Measurements from ENCODE around the gene DPY19L1.
"Not testable (repeated sequence)": the region's sequence is repeated elsewhere in the genome, so short reads cannot be mapped to it uniquely, and the experiment has no call there.

Gene DPY19L1

DNA sequence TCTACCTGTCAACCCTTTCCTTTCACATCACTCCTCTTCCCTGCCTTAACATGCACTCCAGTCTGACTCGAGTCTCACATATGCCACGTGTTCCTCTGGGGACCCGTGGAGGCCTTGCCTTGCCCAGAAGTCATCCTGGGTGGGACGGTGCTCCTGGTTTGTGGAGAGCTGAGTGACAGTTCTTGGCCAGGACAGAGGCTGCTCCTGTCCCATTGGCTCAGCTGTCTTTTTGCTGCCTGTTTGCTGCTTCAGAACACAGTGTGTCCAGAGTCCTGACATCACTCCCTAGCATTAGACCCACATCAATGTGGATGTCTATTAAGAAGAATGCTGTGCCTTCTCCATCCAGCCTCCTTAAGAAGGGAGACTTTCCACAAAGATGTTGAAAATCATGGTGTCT, 116.8 kb downstream of the DPY19L1 start:
- not testable (repeated sequence) for DNase-seq

DNA sequence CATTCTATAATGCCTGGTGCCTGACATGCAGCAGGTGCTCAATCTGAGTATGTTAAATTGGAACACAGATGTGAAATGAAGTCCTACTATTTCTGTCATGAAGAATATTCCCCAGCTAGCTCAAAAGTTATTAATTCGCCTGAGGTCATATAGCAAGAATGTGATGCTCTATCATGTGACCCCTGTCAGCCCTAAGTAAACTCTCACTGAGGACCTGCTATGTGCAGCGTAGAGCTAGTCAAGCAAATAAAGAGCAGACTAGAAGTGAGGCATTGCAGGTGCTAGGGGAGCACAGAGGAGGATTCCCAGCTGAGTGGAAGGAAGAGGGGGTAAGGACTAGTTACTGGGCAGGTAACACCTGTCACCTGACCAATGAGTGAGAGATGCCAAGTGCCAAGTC, 118.2 kb downstream of the DPY19L1 start:
- DNase-seq: not testable (repeated sequence)

DNA sequence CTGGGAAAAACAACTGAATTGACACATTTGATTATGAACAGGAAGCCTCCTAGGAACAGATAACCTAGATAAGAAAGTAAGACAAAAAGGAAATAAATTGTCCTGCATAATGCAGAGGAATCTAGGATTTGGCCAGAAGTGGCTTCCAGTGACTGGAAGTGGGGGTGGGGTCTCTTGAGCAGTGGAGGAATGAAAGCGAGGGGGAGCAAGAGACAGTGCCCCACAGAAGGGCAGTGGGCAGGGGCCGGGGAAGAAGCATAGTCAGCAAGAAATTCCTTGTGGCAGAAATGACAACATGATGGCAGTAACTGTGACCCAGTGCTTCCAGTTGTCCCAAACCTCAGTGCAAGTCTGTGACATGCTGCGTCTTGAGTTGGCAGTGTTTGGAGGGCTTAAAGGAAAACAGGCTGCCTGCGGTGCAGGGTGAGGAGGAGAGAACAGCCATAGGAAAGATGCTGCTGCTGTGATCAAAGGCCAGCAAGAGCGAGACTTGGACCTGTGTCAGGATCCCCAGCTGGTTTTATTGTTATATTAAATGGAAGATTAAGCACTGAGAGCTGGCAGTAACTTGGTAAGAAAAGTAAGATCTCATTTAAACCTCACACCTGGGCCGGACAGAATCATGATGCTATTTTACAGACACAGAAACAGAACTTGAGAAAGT, 119.0 kb downstream of the DPY19L1 start:
- DNase-seq: not testable (repeated sequence)

DNA sequence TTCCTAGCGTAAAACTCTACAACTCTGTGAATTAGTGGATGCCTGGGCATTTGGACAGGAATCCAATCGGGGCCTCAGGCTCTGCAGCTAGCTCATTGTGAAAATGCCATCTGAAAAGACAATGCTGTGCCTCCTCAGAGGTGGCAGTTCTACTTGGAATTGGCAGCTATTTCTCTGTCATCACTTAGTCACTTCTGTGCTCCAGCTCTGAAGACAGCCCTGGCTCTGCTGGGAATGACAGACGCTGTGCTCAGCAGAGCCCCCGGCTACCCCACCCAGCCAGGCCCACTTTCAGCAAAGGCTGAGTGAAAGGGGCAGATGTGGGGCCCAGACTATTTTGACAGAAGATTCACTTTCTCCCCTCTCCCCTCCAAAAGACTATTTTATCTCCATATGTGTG, 119.8 kb downstream of the DPY19L1 start:
- DNase-seq: not testable (repeated sequence)

DNA sequence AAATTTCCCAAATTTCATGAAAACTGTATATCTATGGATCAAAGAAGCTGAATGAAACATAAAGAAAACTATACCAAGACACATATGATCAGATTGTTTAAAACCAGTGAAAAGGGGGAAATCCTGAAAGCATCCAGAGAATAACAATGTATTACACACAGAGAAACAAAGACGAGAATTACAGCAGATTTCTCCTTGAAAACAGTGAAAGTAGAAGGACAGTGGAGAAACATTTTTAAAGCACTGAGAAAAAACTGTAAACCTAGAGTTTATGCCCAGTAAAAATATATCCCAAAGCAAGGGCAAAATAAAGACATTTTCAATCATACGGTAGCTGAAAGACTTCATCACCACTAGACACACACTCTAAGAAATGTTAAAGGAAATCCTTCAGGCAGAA, 121.0 kb downstream of the DPY19L1 start:
- DNase-seq: no peak

DNA sequence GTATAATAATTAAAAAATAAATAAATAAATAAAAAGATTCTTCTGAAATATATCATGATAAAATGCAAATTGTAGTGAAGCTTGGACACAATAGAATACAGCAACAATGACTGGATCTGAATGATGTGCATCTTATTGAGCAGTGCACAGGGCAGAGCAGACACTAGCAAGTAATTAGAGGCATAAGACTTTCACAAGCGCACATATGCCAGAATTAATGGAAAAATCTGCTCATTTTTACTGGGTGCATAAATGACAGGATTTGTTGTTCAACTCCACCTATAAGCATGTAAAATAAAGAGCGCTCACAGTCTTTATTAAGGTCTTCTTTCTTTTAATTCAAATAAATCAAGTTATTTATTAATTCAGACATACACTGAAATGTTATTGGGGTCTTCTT, 125.0 kb downstream of the DPY19L1 start:
- DNase-seq: no peak

DNA sequence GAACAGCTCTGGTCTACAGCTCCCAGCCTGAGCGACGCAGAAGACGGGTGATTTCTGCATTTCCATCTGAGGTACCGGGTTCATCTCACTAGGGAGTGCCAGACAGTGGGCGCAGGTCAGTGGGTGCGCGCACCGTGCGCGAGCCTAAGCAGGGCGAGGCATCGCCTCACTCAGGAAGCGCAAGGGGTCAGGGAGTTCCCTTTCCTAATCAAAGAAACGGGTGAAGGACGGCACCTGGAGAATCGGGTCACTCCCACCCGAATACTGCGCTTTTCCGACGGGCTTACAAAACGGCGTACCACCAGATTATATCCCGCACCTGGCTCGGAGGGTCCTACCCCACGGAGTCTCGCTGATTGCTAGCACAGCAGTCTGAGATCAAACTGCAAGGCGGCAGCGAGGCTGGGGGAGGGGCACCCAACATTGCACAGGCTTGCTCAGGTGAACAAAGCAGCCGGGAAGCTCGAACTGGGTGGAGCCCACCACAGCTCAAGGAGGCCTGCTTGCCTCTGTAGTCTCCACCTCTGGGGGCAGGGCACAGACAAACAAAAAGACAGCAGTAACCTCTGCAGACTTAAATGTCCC, 130.9 kb downstream of the DPY19L1 start:
- peak; percentile 6 for DNase-seq

DNA sequence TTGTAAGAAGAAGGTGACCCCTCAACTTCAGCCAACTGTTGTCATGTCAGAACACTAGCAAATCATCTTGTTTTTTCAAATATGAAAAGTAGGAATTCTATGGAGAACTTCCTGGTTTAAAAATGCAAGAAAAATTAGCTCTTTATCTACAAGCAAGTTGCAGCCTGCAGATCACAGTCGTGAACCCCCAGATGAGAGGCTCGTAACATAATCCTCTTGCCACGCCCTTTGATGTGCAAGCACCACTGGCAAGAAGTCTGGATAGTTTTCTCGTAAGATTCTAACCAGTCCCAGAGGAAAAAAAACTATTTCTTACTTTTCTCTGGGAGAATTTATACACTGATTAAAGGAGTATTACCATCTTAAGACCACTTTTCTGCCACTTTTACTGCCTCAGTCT, 132.3 kb downstream of the DPY19L1 start:
- DNase-seq: no peak

DNA sequence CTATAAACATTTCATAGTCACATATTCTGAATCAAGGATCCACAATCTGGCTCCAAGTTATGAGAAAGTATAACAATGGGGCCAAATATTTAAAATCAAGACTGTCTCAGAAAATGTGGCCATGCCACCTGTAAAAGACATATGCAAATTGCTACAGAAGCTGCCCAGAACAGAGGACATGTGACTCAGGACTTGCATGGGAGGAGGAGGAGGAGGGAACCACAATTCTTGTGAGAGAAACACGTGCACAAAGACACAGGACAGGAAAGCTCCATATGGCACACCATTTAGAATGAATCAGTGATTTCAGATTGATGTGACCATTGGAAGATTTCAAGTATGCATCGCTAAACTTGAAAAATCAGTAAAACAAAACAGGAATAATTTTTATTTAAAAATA, 133.4 kb downstream of the DPY19L1 start:
- DNase-seq: not testable (repeated sequence)

DNA sequence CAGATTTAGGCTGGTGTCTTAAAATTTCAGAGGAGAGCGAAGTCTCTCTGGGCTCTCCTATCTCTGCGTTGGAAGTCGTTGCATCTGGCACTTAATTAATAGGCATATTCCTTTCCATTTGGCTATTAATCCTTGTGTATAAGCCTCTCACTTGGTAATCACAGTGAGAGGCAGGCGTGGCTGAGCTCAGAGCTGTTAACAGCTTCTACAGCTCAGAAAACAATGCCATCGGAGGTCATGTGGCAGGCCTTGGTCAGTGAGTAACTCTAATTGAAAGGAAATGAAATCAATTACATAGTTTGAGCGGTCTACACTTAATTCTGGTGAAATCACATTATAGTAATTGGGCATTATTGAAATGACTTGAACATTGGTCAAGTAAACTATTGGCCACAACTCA, 135.1 kb downstream of the DPY19L1 start:
- no peak for DNase-seq

DNA sequence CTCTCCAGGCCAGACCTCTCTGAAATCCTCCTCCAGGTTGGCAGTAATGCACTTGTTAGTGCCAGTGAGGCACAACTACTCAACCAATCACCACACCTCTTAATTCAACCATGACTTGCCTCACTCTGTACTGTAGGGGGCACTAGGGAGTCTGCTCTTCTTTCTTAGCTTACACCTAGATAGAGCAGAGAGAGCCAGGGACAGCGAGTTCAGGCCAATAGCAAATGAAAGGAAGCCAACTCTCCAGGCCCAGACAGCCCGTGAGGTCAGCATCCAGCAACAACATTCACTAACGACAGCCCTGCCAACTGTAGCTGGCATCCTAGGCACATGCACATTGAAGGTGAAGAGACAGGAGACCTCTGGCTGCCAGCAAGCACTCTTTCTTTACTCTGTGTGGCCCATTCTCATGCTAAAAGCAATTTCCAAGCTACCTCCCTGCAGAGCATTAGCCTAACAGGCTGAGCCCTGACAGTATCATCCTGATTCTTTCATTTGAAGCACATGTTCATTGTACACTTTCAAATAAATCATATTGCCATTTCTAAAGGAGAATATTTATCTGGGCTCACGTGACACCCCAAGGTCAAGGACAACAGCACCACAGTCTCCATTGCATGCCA, 136.3 kb downstream of the DPY19L1 start:
- no peak for DNase-seq

DNA sequence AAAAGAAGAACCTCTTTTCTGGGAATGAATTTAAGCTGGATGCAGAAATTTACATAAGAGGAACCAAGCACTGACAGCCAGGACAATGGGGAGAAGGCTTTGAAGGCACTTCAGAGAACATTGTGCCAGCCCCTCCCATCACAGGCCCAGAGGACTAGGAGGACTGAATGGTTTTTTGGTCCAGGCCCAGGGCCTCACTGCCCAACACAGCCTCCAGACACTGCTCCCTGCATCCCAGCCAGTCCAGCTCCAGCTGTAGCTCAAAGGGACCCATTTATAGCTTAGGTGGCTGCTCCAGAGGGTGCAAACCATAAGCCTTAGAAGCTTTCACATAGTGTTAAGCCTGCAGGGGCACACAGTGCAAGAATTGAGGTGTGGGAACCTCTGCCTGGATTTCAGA, 142.1 kb downstream of the DPY19L1 start:
- no peak for DNase-seq

DNA sequence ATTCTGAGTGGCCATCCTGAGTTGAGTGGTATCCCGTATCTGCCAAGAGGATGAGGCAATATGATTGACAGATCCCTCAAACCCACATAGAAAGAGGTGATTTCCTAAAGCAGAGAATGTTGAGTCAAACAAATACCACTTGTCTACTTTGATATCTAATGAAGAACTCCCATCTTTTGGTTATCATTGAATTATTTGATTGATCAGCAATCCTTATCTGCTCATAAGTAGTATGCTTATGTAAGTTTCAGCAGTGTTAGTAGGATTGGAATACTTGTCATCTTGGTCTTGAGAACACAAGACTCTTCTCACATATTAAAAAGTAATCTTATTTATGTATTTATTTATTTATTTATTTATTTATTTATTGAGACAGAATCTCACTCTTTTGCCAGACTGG, 147.3 kb downstream of the DPY19L1 start:
- DNase-seq: no peak

DNA sequence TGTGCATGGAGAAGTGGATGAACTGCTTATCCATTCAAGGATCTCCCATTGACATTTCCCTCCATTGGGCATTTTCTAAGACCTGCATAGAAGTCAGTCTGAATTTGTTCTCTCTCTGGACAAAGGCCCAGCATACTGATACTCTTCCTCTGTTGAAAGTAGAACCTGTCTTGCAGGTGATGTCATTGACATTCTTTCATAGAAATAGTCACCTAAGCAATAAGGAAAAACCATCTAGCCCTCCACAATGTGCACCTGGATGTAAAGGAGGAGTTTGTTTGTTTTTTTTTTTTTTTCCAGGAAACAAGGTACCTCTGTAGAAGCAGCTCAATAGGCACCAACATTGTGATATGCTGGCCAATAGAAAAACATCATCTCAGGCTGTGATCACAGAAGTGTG, 150.4 kb downstream of the DPY19L1 start:
- DNase-seq: no peak

DNA sequence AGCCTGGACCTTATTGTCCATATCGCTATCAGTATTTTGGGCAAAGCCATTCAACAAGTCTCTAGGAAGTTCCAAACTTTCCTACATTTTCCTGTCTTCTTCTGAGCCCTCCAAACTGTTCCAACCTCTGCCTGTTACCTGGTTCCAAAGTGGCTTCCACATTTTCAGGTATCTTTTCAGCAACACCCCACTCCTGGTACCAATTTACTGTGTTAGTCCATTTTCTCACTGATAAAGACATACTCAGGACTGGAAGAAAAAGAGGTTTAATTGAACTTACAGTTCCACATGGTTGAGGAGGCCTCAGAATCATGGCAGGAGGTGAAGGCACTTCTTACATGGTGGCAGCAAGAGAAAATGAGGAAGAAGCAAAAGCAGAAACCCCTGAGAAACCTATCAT, 153.4 kb downstream of the DPY19L1 start:
- not testable (repeated sequence) for DNase-seq

DNA sequence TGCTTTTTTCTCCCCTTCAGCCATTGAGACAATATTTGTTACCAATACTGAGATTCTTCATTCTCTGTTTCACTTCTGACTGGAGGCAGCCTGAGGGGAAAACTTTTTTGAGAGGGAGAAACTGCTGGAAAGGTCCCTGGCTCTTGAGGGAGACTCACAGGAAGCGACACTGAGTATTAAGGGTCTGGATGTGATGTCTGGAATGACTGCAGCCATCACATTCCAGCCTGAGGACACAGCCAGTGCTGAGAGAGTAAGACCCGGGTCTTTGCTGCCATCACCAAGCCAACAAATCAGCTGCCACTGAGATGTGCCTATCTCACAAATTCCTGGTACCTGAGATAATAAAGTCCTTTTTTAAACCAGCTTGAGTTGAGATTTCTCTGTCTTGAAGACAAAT, 157.4 kb downstream of the DPY19L1 start:
- no peak for DNase-seq

DNA sequence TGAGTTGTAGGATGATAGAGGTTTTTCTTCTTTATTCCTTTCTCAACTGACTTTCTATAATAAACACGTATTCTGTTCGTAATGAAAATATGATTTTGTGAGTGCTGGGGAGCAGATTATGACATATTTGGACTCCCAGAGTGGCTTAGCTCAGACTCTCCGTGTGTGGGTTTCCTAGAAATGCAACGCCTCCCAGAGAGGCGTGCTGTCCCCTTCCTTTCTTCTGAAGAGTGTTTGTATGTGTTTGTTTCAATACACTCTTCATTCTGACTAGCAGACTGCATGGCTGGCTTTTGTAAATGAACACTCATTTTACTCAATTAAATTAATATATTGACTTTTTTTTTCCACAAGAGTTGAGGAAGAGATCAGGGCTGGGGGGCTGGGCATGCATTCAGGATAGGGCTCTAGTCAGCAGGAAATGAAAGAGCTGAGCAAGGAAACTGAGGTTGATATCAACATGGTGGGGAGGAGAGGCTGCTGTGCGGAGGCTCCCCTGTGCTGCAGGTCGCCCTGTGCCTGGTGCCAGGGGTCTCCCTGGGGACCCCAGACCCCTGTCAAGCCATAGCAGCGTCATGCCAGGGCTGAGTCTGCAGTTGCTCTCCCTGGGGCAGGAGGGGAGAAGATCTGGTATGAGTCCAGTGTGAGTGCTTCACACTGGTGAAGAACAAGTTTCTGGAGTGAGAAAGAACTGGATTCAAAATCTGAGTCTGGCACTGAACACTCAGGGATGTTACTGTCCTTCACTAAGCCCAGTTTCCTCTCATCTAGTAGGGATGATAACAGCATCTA, 158.1 kb downstream of the DPY19L1 start:
- DNase-seq: not testable (repeated sequence)
